Measurements from ENCODE around the gene GRIK2.

DNA sequence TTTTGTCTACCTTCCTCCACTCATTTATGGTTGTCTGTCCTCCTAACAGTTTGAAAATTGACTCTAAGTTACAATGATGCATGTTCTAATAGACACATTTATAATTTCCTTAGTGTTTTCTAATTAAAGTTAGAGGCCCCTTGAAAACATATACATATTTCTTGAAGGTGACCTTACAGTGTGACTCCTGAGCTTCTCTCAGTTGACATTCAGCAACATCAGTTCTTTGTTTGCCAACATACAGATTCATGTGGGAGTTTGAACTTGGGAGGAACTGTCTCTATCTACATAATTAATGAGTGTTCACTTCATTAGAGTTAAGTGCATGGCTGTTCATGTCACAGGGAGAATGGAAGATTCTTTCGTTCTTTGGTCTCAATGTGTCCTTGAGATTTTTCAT is 658.2 kb downstream of the GRIK2 start:
- TF ChIP-seq, protein P1, sequence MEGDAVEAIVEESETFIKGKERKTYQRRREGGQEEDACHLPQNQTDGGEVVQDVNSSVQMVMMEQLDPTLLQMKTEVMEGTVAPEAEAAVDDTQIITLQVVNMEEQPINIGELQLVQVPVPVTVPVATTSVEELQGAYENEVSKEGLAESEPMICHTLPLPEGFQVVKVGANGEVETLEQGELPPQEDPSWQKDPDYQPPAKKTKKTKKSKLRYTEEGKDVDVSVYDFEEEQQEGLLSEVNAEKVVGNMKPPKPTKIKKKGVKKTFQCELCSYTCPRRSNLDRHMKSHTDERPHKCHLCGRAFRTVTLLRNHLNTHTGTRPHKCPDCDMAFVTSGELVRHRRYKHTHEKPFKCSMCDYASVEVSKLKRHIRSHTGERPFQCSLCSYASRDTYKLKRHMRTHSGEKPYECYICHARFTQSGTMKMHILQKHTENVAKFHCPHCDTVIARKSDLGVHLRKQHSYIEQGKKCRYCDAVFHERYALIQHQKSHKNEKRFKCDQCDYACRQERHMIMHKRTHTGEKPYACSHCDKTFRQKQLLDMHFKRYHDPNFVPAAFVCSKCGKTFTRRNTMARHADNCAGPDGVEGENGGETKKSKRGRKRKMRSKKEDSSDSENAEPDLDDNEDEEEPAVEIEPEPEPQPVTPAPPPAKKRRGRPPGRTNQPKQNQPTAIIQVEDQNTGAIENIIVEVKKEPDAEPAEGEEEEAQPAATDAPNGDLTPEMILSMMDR (conservative IDR thresholded peaks at IDR 0.05 in 1 of 2, IDR thresholded peaks at IDR 0.05 in 1 of 2; ENCODE audit: extremely low read depth in 1 of 2, insufficient read depth in 1 of 2, low read depth in 1 of 2, low read length in 2 of 2), result no peak
- TF ChIP-seq EZH2 (IDR thresholded peaks at IDR 0.05; ENCODE audit: borderline replicate concordance, low read length), result no peak

Measured in mammary epithelial cell (primary cell).